ENCODE measurements around the gene OR52N1.

OR52N1 gene

GRCh38 chr11:5783255-5783654 is 7.8 kb downstream of the OR52N1 start, which contains the start of gene OR52N5:
Gene OR52N5, minus strand, starts transcription at chr11:5783355. Its CDS starts 4,721 bp downstream, at chr11:5778634.
- H3K4me3 ChIP-seq (ENCODE audit: low read depth, low read length), result no peak within 1 kb of the TSS

GRCh38 chr11:5767056-5767455 is 24.0 kb downstream of the OR52N1 start:
- no peak for DNase-seq (ENCODE audit: low read depth)
- no peak for TF ChIP-seq CTCF (IDR thresholded peaks at IDR 0.05; ENCODE audit: control insufficient read depth, extremely low read depth, insufficient read depth)
- H3K4me3 ChIP-seq (ENCODE audit: low read depth, low read length), result no peak overlapping the region

More at GRCh38 chr11:5783255-5783654, 7.8 kb downstream of the OR52N1 start, which contains the start of gene OR52N5:
- no peak for TF ChIP-seq CTCF (IDR thresholded peaks at IDR 0.05; ENCODE audit: control insufficient read depth, extremely low read depth, insufficient read depth)
- DNase-seq (ENCODE audit: low read depth), result no peak

- no peak for TF ChIP-seq CTCF (IDR thresholded peaks at IDR 0.05; ENCODE audit: control insufficient read depth, extremely low read depth, insufficient read depth)
- no peak within 1 kb of the TSS for H3K4me3 ChIP-seq (ENCODE audit: low read depth, low read length)
- DNase-seq (ENCODE audit: low read depth), result no peak
Measured at GRCh38 chr11:5753943-5754342, 37.1 kb downstream of the OR52N1 start, which contains the start of gene OR52N4. Gene OR52N4, plus strand, starts transcription at chr11:5754243. Its CDS starts 498 bp downstream, at chr11:5754741.

GRCh38 chr11:5749836-5750235 is 41.2 kb downstream of the OR52N1 start:
- DNase-seq (ENCODE audit: low read depth), result no peak
- no peak for TF ChIP-seq CTCF (IDR thresholded peaks at IDR 0.05; ENCODE audit: control insufficient read depth, extremely low read depth, insufficient read depth)
- H3K4me3 ChIP-seq (ENCODE audit: low read depth, low read length), result no peak overlapping the region

- no peak for DNase-seq (ENCODE audit: low read depth)
- TF ChIP-seq CTCF (IDR thresholded peaks at IDR 0.05; ENCODE audit: control insufficient read depth, extremely low read depth, insufficient read depth), result no peak
- H3K4me3 ChIP-seq (ENCODE audit: low read depth, low read length), result no peak overlapping the region
Measured at GRCh38 chr11:5746614-5747013, 44.5 kb downstream of the OR52N1 start.

GRCh38 chr11:5738431-5738830 is 52.6 kb downstream of the OR52N1 start:
- H3K4me3 ChIP-seq (ENCODE audit: low read depth, low read length), result no peak overlapping the region
- TF ChIP-seq CTCF (IDR thresholded peaks at IDR 0.05; ENCODE audit: control insufficient read depth, extremely low read depth, insufficient read depth), result no peak
- no peak for DNase-seq (ENCODE audit: low read depth)

- DNase-seq (ENCODE audit: low read depth), result no peak
- no peak for TF ChIP-seq CTCF (IDR thresholded peaks at IDR 0.05; ENCODE audit: control insufficient read depth, extremely low read depth, insufficient read depth)
Measured at GRCh38 chr11:5737670-5738392, 53.2 kb downstream of the OR52N1 start.

More at GRCh38 chr11:5737670-5738392, 53.2 kb downstream of the OR52N1 start:
- no peak overlapping the region for H3K4me3 ChIP-seq (ENCODE audit: low read depth, low read length)

Measured in LNCaP clone FGC (cell line).